VCaP (cell line): ENCODE results near the gene PIK3R5.

Experiments used
- H3K27ac ChIP-seq: fragments of 450-650 bp; 2 replicates; pipeline ENCODE4 v1.5.1; 2017
- TF ChIP-seq, protein P1 (sequence below): fragments of 450-650 bp; conservative IDR thresholded peaks from 2 replicates; pipeline ENCODE4 v1.5.1; 2017; ENCODE audit warnings: mild to moderate bottlenecking, moderate library complexity

PIK3R5 gene

DNA sequence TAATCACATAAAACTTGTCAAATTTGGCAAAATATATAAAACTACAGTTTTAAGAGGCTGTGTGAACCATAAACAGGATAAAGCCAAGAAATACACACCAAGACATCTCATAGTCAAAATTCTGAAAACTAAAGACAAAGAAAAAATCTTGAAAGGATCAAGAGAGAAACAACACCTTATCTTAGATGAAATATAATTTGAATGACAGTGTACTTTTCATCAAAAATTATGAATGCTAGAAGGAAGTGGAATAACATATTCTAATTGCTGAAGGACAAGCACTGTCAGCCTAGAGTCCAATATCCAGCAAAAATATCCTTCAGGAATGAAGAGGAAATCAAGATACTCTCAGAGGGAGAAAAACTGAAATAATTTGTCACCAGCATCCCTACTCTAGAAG, 37.2 kb downstream of the PIK3R5 start:
- TF ChIP-seq, protein P1, sequence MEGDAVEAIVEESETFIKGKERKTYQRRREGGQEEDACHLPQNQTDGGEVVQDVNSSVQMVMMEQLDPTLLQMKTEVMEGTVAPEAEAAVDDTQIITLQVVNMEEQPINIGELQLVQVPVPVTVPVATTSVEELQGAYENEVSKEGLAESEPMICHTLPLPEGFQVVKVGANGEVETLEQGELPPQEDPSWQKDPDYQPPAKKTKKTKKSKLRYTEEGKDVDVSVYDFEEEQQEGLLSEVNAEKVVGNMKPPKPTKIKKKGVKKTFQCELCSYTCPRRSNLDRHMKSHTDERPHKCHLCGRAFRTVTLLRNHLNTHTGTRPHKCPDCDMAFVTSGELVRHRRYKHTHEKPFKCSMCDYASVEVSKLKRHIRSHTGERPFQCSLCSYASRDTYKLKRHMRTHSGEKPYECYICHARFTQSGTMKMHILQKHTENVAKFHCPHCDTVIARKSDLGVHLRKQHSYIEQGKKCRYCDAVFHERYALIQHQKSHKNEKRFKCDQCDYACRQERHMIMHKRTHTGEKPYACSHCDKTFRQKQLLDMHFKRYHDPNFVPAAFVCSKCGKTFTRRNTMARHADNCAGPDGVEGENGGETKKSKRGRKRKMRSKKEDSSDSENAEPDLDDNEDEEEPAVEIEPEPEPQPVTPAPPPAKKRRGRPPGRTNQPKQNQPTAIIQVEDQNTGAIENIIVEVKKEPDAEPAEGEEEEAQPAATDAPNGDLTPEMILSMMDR = no peak
- H3K27ac ChIP-seq = no peak overlapping the region

DNA sequence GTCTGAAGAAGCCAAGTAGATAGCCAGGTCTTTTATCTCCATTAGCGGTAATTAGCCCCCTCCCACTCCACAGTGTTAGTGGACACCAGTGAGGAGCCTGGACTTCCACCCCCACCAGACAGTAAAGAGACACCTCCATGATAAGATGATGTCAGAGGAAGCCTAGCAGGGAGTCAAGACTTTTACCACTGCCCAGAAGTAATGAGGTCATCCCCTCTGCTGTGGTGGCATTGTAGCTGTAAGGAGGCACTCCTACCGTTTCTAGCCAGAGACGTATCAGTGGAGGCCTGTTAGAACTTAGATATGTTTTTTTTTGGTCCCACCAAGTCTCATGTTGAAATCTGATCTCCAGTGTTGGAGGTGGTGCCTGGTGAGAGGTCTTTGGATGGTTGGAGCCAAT, 38.1 kb downstream of the PIK3R5 start:
- H3K27ac ChIP-seq = no peak overlapping the region
- TF ChIP-seq, protein P1 = no peak

DNA sequence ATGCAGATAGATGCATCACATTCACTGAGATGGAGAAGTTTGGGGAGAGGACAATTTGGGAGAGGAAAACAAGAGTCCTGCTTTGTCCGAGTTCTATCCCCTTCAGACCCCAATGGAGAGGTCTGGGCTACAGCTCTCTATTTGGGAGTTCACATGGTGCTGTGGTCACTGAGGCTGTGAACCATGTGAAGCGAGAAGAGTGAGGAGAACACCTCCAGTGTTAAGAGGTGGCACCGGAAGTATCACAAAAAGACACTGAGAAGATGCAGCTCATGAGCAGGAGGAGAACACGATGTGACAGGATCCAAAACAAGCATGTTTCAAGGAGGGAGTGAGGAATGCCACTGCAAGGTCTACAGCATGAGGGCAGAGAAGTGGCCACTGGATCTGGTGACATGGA, 39.7 kb downstream of the PIK3R5 start:
- H3K27ac ChIP-seq = no peak overlapping the region
- TF ChIP-seq, protein P1 = no peak

DNA sequence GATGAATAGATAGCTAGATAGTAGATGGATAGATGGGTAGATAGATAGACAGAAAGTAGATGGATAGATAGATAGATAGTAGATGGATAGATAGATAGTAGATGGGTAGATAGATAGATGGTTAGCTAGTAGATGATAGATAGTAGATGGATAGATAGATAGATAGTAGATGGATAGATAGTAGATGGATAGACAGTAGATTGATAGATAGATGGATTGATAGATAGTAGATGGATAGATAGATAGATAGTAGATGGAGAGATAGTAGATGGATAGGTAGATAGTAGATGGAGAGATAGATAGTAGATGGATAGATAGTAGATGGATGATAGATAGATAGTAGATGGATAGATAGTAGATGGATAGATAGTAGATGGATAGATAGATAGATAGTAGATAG, 40.4 kb downstream of the PIK3R5 start:
- H3K27ac ChIP-seq = no peak overlapping the region

DNA sequence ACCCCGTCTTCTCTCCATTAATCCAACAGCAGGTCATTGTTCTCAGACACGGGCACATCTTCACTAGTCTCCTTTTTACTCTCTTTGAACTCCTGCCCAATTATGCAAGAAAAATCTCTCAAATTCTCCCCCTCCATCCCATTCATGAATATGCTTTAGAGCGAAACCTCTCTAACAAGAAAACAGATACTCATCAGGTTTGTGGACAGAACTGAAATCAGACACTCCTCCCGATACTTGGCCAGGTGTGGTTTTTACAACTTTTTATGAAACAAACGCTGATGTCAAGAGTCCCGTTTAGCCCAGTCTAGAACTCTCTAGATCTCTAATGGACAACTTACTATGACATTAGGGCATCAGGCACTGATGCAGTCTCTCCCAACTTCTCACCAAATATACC, 40.9 kb downstream of the PIK3R5 start:
- TF ChIP-seq, protein P1 = no peak
- H3K27ac ChIP-seq = no peak overlapping the region

More for the DNA sequence above, 40.4 kb downstream of the PIK3R5 start:
- TF ChIP-seq, protein P1 = no peak

DNA sequence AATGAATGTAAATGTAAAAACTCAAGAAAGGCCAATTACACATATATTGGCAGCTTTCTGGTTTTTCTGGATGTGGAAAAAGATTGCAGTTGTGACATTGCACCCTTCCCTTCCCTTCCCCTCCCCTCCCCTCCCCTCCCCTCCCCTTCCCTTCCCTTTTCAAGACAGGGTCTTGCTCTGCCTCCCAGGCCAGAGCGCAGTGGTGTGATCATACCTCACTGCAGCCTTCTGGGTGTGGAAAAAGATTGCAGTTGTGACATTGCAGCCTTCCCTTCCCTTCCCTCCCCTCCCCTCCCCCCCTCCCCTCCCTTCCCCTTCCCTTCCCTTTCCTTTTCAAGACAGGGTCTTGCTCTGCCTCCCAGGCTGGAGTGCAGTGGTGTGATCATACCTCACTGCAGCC, 41.7 kb downstream of the PIK3R5 start:
- no peak overlapping the region for H3K27ac ChIP-seq
- TF ChIP-seq, protein P1 = no peak

DNA sequence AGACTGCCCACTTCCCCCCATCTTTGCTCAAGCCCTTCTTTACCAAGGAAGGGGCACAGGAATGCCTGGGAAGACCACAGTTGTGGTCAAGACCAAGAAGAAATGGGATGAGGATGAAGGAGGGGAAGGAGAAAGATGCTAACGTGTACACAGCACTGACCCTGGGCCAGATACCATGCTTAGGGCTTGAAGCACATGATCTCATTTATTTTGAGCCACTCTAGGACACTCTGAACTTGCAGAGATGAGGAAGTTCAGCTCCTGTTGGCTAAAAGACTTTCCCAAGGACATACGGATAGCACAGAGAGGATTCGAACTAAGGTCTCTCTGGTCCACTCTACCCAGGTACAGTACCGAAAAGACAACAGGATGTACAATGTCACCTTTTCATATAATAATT, 42.6 kb downstream of the PIK3R5 start:
- TF ChIP-seq, protein P1 = no peak
- no peak overlapping the region for H3K27ac ChIP-seq

DNA sequence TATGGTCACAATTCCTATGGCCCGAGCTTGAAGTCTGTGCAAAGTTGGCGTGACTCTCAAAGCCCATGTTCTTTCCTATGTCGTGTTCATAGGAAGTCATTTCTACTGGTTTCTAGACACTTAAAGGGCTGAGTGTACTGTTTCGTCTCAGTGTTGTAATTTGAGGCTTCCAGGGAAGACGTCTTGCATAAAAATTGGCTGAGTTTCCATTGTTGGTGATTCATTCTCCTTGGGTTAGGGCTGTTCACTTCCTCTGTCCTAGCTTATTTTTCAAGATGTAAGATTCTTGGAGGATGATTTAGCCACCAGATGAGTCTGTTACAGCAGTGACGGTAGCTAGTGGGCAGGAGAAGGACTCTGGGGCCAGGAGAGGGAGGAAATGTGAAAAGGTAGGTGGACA, 43.1 kb downstream of the PIK3R5 start:
- TF ChIP-seq, protein P1 = no peak
- no peak overlapping the region for H3K27ac ChIP-seq
